BJ (cell line): Measurements from ENCODE around the gene SNX8. TPM values are rescaled to one million over a fixed set of nuclear protein-coding genes. Genes with fewer than 3 reads are reported as not detected.

ENCODE experiments used
- CTCF ChIA-PET: fragments of 350-600 bp; formaldehyde crosslinking; extraction: SDS; loops from one replicate; lab custom pipeline; 2021; ENCODE audit warnings: antibody characterized with exemption, inconsistent platforms; lab: Yijun Ruan, JAX
- POLR2A ChIA-PET: fragments of 300-600 bp; sonication (Branson Sonifier 250); formaldehyde crosslinking; extraction: SDS; loops from one replicate; lab custom pipeline; 2021; ENCODE audit warnings: antibody characterized with exemption; lab: Charles Lee
- DNase-seq: peaks from one replicate; pipeline ENCODE4 v3.0.0-alpha.2; 2011; ENCODE audit warnings: low read depth
- H3K27me3 ChIP-seq: 2 replicates; pipeline ENCODE4 v1.6.0; 2011; ENCODE audit warnings: low read length; ENCODE audit not compliant: control insufficient read depth, insufficient read depth
- H3K36me3 ChIP-seq: 2 replicates; pipeline ENCODE4 v1.5.1; 2011; ENCODE audit warnings: low read length; ENCODE audit not compliant: control insufficient read depth, insufficient read depth
- H3K4me3 ChIP-seq: 2 replicates; pipeline ENCODE4 v1.5.1; 2011; ENCODE audit warnings: low read depth, mild to moderate bottlenecking, control low read depth, low read length
- CTCF ChIP-seq: IDR thresholded peaks from 2 replicates; pipeline ENCODE4 v1.5.1; 2011; ENCODE audit warnings: low read depth, mild to moderate bottlenecking, control low read depth, inconsistent platforms, low read length, moderate library complexity; ENCODE audit not compliant: insufficient read depth
- polyA plus RNA-seq: library from polyadenylated mRNA; depleted of rRNA; stranded (reverse); fragments of >200 nt; gene quantifications from 2 replicates; pipeline ENCODE4 v1.2.3, GENCODE V29; 2011

Gene SNX8
- polyA plus RNA-seq, 1 experiment: 62.1 TPM

DNA sequence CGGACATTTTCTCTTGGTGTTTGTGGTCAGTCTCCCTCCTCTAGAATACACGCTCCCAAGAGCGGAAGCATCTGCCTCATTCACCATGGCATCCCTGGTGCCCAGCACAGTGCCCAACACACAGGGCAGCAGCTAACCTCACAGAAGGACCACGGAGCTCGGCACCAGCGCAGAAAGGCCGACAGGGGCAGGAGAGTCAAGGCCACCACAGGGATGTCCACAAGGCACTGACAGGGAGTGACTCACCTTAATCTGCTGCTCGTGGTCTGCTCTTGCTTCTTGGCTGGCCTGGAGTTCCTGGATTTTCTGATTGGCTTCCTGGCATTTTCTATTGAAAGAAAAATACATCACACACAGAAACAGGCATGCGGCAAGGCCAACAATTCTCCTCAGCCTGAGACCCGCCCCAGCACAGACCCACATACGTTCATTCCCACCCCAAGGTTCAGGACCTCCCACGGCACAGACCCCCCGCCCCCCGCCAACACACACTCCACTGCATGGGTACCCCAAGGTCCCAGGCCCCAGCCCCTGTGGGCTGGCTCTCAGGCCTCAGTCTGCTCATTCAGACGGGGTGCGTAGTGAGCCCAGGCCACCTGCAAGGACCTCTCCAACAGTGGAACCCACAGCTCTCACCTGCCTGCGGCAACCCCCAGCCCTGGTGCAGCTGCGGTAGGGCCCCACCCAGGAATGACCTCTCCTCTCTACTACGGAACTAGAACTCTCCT is 96.4 kb downstream of the SNX8 start:
- POLR2A ChIA-PET: no interaction called here
- no peak for TF ChIP-seq CTCF
- CTCF ChIA-PET: no interaction called here
- Histone ChIP-seq H3K36me3 (peaks cover 39% of the 10 kb centered on the region), H3K27me3 (no peaks in the 10 kb centered on the region), H3K4me3 (no peak overlapping the region)
- no peak for DNase-seq

DNA sequence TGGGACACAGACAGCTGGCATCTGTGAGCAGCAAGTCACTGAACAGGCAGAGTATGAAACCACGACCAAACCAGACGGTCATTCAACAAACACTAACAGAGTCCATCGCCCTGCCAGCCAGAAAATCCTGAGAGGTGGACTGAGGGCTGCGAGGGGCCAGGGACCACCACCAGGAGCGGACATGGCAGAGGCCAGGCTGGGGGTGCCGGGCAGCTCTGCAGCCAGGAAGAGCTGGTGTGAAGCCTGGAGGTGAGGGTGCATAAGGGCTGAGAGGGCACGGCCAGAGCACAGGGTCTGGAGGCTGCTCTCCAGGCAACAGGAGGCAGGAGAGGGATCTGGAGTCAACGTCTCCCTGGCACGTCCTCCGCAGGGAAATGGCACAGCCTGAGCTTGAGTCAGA is 97.0 kb downstream of the SNX8 start:
- peaks cover 34% of the 10 kb centered on the region for H3K36me3 ChIP-seq
- CTCF ChIA-PET: no interaction called here

DNA sequence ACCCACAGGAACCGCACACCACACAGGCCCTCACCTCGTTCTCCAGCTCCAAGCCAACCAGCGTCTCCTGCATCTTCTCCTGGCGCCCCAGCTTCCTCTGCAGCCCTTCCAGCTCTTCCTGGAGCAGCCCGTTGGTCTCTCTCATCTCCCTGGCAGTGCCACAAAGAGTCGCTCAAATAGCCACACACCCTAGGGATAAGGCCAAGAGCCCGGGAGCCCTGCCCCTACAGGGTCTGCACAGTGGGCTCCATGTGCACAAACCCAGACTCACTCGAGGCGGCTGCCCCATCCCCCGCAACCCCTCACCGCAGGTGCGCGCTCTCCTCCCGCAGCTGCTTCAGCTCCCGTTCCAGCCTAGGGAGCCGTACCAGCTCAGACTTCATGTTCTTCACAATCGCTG is 98.4 kb downstream of the SNX8 start:
- Histone ChIP-seq H3K36me3 (peaks cover 34% of the 10 kb centered on the region), H3K4me3 (no peak overlapping the region), H3K27me3 (no peaks in the 10 kb centered on the region)
- CTCF ChIA-PET: interaction anchor here (1.4 kb wide), 1 partner anchor 15 kb away, joined by 3 read pairs; no protein-coding TSS in a partner anchor
- DNase-seq: no peak
- POLR2A ChIA-PET: no interaction called here
- TF ChIP-seq CTCF: no peak

More for the DNA sequence above, 97.0 kb downstream of the SNX8 start:
- no peak for DNase-seq
- no peak for TF ChIP-seq CTCF
- Histone ChIP-seq H3K4me3 (no peak overlapping the region), H3K27me3 (no peaks in the 10 kb centered on the region)
- POLR2A ChIA-PET: no interaction called here

DNA sequence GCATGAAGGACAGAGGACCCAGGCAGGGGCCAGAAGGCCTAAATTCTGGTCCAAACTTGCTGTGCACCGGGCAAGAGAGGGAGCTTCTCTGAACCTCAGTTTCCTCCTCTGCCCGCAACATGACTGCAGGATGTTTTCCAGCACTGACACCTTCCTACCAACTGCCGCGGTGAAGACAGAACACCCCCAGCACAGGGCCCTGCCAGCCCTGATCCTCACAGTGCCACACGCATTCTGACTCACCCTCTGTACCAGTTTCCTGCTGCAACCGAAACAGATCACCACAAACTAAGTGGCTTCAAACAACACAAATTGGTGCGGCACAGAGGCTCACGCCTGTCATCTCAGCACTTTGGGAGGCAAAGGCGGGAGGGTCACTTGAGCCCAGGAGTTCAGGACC is 99.6 kb downstream of the SNX8 start:
- Histone ChIP-seq H3K36me3 (peaks cover 35% of the 10 kb centered on the region), H3K4me3 (no peak overlapping the region), H3K27me3 (no peaks in the 10 kb centered on the region)
- POLR2A ChIA-PET: interaction anchor here (0.6 kb wide), 1 partner anchor 333 kb away, joined by 15 read pairs; no protein-coding TSS in a partner anchor
- no peak for DNase-seq
- TF ChIP-seq CTCF: no peak
- CTCF ChIA-PET: interaction anchor here (0.7 kb wide), 1 partner anchor 83 kb away, joined by 5 read pairs; no protein-coding TSS in a partner anchor

DNA sequence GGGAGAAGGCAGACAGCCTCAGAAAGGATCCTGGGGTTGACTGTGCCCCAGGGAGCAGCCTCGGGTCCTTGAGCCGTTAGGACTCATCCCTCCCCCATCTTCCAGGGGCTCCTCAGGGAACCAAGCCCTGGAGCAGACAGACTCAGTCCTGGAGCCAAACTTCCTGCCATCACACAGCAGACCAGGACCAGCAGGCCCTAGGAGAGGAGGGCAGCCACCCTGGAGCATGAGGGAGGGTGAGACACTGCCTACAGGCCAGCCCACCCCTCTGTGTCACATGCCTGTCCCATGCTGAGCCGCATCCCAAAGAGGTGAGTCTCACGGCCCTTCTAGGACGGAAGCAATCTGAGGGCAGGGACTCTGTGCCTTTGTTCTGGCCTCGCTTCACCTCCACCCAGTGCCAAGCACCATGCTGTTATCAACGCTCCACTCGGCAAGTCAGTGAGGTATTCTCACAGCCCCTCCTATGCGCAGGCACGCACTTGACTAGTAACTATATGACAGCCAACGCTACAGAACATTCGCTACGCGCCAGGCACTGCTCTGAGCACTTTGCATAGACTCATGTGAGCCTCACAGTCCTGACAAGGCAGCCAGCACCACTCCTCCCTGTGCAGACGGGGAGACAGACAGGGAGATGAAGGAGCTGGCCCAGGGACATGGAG is 100.6 kb downstream of the SNX8 start:
- no peak for DNase-seq
- CTCF ChIA-PET: no interaction called here
- TF ChIP-seq CTCF: no peak
- H3K36me3 ChIP-seq: peaks cover 33% of the 10 kb centered on the region
- H3K4me3 ChIP-seq: no peak overlapping the region
- POLR2A ChIA-PET: no interaction called here
- no peaks in the 10 kb centered on the region for H3K27me3 ChIP-seq
